ENCODE data around the gene JARID2. TPM values are rescaled to one million over a fixed set of nuclear protein-coding genes. Genes with fewer than 3 reads are reported as not detected.
A peak's percentile ranks its signal among the peaks of the same experiment; 100 is the strongest.

The JARID2 gene
- total and polyA plus RNA-seq, 3 donors from 2014 or later, result 36.1 to 60.8 (median 53.7) TPM

GRCh38 chr6:15402406-15403045 lies 156.7 kb downstream of the JARID2 start:
- Histone ChIP-seq H3K27me3 (no peaks in the 10 kb centered on the region), H3K9me3 (no peaks in the 10 kb centered on the region), H3K27ac (peak overlapping the region in 1 of 2 donors; percentile 10), H3K4me3 (no peak overlapping the region), H3K36me3 (ENCODE audit: low read depth, missing control alignments) (no peaks in the 10 kb centered on the region), H3K4me1 (peaks cover 42% of the 10 kb centered on the region)
- TF ChIP-seq POLR2A (IDR thresholded peaks at IDR 0.05), result no peak
- TF ChIP-seq CTCF (IDR thresholded peaks at IDR 0.05), result no peak
- 70 to 83% methylated on average over 9 of the region's 9 CpGs for WGBS, 2 donors
- intact Hi-C loops (cut with DNase I; ENCODE audit: low total_unique reads), result no loop called here
- DNase-seq, result no peak

GRCh38 chr6:15403094-15403755 lies 157.4 kb downstream of the JARID2 start:
- DNase-seq, result no peak
- Histone ChIP-seq H3K9me3 (no peaks in the 10 kb centered on the region), H3K4me1 (peaks cover 42% of the 10 kb centered on the region), H3K4me3 (no peak overlapping the region), H3K27me3 (no peaks in the 10 kb centered on the region), H3K36me3 (ENCODE audit: low read depth, missing control alignments) (no peaks in the 10 kb centered on the region), H3K27ac (peak overlapping the region in 1 of 2 donors; percentile 50)
- WGBS, 2 donors, result 83 to 90% methylated on average over 6 of the region's 6 CpGs
- intact Hi-C loops (cut with DNase I; ENCODE audit: low total_unique reads), result no loop called here
- TF ChIP-seq CTCF (IDR thresholded peaks at IDR 0.05), result no peak
- TF ChIP-seq POLR2A (IDR thresholded peaks at IDR 0.05), result no peak

- DNase-seq, result no peak
- intact Hi-C loops (cut with DNase I; ENCODE audit: low total_unique reads), result no loop called here
- TF ChIP-seq CTCF (IDR thresholded peaks at IDR 0.05) (no peak), POLR2A (IDR thresholded peaks at IDR 0.05) (no peak)
- no peaks in the 10 kb centered on the region for H3K27me3 ChIP-seq
- H3K4me3 ChIP-seq, result no peak overlapping the region
- H3K27ac ChIP-seq, result no peak overlapping the region
- peaks cover 44% of the 10 kb centered on the region for H3K4me1 ChIP-seq
- H3K36me3 ChIP-seq (ENCODE audit: low read depth, missing control alignments), result no peaks in the 10 kb centered on the region
- no peaks in the 10 kb centered on the region for H3K9me3 ChIP-seq
Measured at GRCh38 chr6:15404685-15404980, 158.8 kb downstream of the JARID2 start.

- Histone ChIP-seq H3K36me3 (ENCODE audit: low read depth, missing control alignments) (no peaks in the 10 kb centered on the region), H3K4me1 (peaks cover 38% of the 10 kb centered on the region), H3K27me3 (no peaks in the 10 kb centered on the region), H3K27ac (no peak overlapping the region), H3K4me3 (no peak overlapping the region), H3K9me3 (no peaks in the 10 kb centered on the region)
- TF ChIP-seq POLR2A (IDR thresholded peaks at IDR 0.05) (no peak), CTCF (IDR thresholded peaks at IDR 0.05) (no peak)
- intact Hi-C loops (cut with DNase I; ENCODE audit: low total_unique reads), result no loop called here
- 86 to 90% methylated on average over 11 of the region's 11 CpGs for WGBS, 2 donors
- DNase-seq, result no peak
Measured at GRCh38 chr6:15405129-15406068, 159.5 kb downstream of the JARID2 start.

All from testis (tissue), 3 donors.